H1 (cell line): Measurements from ENCODE around the gene CACNA1B. TPM values are rescaled to one million over a fixed set of nuclear protein-coding genes. Genes with fewer than 3 reads are reported as not detected.

Source experiments
- CHD7 ChIP-seq: fragments of 300-600 bp; sonication (generic); IDR thresholded peaks from 2 replicates; pipeline ENCODE4 v1.7.1; 2012; ENCODE audit warnings: low read length, moderate library complexity, mild to moderate bottlenecking, inconsistent platforms; ENCODE audit not compliant: insufficient replicate concordance
- polyA plus RNA-seq, 7 experiments: library from polyadenylated mRNA; depleted of rRNA in 3 of 7; stranded (reverse) in 5 of 7; unstranded in 2 of 7; fragments of >200 nt in 5 of 7; fragments of 200-250 nt in 2 of 7; gene quantifications; 1 replicate in 5 of 7; 2 replicates in 1 of 7; 4 replicates in 1 of 7; pipeline versions ENCODE4 v1.2.1 to v1.2.3, GENCODE V29; 2011 to 2013; ENCODE audit warnings: missing spikeins in 2 of 7, mixed read lengths in 2 of 7
- total RNA-seq: library from RNA; stranded (reverse); fragmentation: NEBNext Ultra II Directional; extraction: Animal tissue kit (Norgen Biotek cat#: 25700); gene quantifications from 2 replicates; pipeline ENCODE4 v1.2.1, GENCODE V29; 2021

CACNA1B gene
- total and polyA plus RNA-seq, 2 of the 8 experiments (the other 6 are each of a cell fraction or from before 2014, with no cell fraction given): 1.5 to 5.7 TPM

GRCh38 chr9:137943655-137944054 lies 66.1 kb downstream of the CACNA1B start (continued):
- no peak for TF ChIP-seq CHD7
